Measurements from ENCODE around the gene CA10. TPM values are rescaled to one million over a fixed set of nuclear protein-coding genes. Genes with fewer than 3 reads are reported as not detected.

CA10 gene
- total RNA-seq, 1 donor from 2014 or later = not detected

DNA sequence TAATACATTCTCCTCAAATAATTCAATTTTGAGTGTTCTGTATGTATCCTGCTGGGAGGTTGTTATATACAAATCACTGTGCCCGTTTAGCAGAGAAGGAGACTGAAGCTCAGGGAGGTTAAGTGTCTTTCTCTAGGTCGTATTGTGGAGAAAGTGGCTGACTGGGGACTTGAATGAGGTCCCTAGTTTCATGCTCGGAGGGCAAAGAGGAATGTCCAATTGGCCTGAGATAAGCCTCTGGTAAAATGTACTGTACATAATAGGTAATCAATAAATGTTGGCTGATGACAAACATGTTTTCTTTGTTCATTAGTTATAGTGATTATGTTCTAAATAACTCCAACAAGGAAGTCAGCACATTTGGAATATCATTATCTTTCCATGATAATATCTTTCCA is 455.6 kb downstream of the CA10 start:
- TF ChIP-seq, protein P1, sequence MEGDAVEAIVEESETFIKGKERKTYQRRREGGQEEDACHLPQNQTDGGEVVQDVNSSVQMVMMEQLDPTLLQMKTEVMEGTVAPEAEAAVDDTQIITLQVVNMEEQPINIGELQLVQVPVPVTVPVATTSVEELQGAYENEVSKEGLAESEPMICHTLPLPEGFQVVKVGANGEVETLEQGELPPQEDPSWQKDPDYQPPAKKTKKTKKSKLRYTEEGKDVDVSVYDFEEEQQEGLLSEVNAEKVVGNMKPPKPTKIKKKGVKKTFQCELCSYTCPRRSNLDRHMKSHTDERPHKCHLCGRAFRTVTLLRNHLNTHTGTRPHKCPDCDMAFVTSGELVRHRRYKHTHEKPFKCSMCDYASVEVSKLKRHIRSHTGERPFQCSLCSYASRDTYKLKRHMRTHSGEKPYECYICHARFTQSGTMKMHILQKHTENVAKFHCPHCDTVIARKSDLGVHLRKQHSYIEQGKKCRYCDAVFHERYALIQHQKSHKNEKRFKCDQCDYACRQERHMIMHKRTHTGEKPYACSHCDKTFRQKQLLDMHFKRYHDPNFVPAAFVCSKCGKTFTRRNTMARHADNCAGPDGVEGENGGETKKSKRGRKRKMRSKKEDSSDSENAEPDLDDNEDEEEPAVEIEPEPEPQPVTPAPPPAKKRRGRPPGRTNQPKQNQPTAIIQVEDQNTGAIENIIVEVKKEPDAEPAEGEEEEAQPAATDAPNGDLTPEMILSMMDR (IDR thresholded peaks at IDR 0.05) = no peak
- DNase-seq (ENCODE audit: extremely low spot score, unreplicated experiment) = no peak
- no peak overlapping the region for H3K4me3 Mint-ChIP-seq (ENCODE audit: unreplicated experiment)
- H3K4me1 Mint-ChIP-seq (ENCODE audit: unreplicated experiment) = no peaks in the 10 kb centered on the region
- H3K36me3 Mint-ChIP-seq (ENCODE audit: unreplicated experiment) = no peaks in the 10 kb centered on the region
- no peaks in the 10 kb centered on the region for H3K27me3 Mint-ChIP-seq (ENCODE audit: unreplicated experiment)
- peaks cover 4% of the 10 kb centered on the region for H3K9me3 Mint-ChIP-seq (ENCODE audit: unreplicated experiment)
- H3K27ac Mint-ChIP-seq (ENCODE audit: unreplicated experiment) = no peak overlapping the region

DNA sequence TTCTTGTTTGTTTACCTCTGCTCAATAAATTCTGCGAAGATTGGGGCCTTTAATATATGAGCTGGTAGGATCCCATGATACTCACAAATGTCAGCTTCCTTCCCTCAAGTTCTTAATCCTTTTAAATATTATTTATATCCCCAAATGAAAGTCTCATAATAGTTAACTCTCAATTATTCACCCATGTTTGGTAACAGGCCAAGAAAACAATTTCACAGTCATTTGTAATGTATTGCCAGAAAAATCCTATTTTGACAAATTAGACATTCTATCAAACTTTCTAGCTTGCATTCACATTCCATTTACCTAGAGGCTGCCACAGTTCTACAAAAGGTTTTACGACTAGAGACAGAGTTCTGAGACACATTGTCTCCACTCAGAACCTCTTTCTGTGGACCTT is 457.0 kb downstream of the CA10 start:
- no peaks in the 10 kb centered on the region for H3K27me3 Mint-ChIP-seq (ENCODE audit: unreplicated experiment)
- peaks cover 6% of the 10 kb centered on the region for H3K9me3 Mint-ChIP-seq (ENCODE audit: unreplicated experiment)
- no peak overlapping the region for H3K27ac Mint-ChIP-seq (ENCODE audit: unreplicated experiment)
- no peaks in the 10 kb centered on the region for H3K4me1 Mint-ChIP-seq (ENCODE audit: unreplicated experiment)
- no peak overlapping the region for H3K4me3 Mint-ChIP-seq (ENCODE audit: unreplicated experiment)
- no peak for DNase-seq (ENCODE audit: extremely low spot score, unreplicated experiment)
- TF ChIP-seq, protein P1 (IDR thresholded peaks at IDR 0.05) = no peak
- no peaks in the 10 kb centered on the region for H3K36me3 Mint-ChIP-seq (ENCODE audit: unreplicated experiment)

DNA sequence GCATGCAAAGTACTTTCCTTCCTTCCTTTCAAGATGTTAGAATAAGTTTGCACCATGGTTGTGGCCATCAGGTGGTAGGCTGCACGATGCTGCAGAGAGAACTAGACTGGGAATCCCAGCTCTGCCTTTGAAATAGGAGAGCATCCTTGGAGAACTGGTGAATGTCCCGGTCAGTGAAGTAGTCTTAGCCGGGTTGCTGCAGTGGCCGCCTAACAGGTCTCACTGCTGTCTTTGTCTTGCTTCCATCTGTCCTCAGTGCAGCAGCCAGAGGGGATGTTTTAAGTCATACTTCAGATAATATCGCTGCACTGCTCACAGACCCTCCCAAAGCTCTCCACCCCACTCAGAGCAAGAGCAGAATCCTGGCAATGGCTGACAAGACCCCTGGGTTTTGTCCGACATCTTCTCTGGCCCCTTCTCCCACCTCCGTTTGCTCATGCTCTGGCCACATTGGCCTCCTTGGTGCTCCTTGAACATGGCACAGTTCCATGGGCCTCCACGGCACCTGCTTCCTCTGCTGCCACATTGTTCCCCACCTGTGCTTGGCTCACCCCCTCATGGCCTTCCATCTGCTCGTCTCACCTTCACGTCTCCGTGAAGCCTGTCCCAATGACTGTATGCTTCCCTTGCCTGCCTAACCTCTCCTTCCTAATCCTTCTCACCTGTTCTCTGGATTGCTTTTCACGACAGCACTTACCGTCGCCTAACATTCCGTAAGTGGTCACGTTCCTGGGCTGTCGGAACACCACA is 458.3 kb downstream of the CA10 start:
- H3K27ac Mint-ChIP-seq (ENCODE audit: unreplicated experiment) = no peak overlapping the region
- TF ChIP-seq, protein P1 (IDR thresholded peaks at IDR 0.05) = no peak
- no peak for DNase-seq (ENCODE audit: extremely low spot score, unreplicated experiment)
- H3K36me3 Mint-ChIP-seq (ENCODE audit: unreplicated experiment) = no peaks in the 10 kb centered on the region
- peaks cover 19% of the 10 kb centered on the region for H3K9me3 Mint-ChIP-seq (ENCODE audit: unreplicated experiment)
- no peak overlapping the region for H3K4me3 Mint-ChIP-seq (ENCODE audit: unreplicated experiment)
- no peaks in the 10 kb centered on the region for H3K4me1 Mint-ChIP-seq (ENCODE audit: unreplicated experiment)
- no peaks in the 10 kb centered on the region for H3K27me3 Mint-ChIP-seq (ENCODE audit: unreplicated experiment)

DNA sequence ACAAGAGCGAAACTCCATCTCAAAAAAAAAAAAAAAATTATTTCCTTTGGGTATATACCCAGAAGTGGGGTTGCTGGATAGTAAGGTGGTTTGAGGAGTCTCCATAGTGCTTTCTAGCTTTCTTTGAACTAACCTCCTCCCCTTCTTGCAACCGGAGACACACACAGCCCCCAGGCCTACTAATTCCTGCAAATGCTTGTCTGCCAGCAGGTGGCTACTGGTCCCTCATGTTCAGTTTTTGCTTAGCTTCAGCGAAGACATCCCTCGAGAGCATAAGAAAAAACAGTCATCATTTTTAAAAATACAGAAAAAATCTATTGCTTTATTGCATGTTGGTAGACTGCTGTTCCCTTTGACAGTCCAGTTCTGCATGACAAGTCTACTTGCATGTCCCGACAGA is 459.2 kb downstream of the CA10 start:
- no peak for DNase-seq (ENCODE audit: extremely low spot score, unreplicated experiment)
- Mint-ChIP-seq H3K4me1 (ENCODE audit: unreplicated experiment) (no peaks in the 10 kb centered on the region), H3K4me3 (ENCODE audit: unreplicated experiment) (no peak overlapping the region), H3K27ac (ENCODE audit: unreplicated experiment) (no peak overlapping the region), H3K36me3 (ENCODE audit: unreplicated experiment) (no peaks in the 10 kb centered on the region), H3K9me3 (ENCODE audit: unreplicated experiment) (peaks cover 24% of the 10 kb centered on the region), H3K27me3 (ENCODE audit: unreplicated experiment) (no peaks in the 10 kb centered on the region)
- TF ChIP-seq, protein P1 (IDR thresholded peaks at IDR 0.05) = no peak

DNA sequence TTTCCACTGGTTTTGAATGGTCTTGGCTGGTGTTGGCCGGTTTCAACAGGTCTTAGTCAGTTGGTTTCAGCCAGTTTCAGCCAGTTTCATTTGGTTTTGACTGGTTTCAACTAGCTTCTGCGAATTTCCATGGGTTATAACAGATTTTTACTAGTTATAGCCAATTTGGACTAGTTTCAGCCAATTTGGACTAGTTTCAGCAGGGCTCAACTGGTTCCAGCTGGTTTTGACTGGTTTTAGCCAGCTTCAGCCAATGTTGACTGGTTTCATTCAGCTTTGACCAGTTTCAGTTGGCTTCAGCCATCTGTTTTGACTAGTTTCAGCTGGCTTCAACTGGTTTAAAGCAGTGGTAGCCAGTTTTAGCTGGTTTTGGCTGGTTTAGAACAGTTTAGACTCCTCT is 465.6 kb downstream of the CA10 start:
- H3K4me1 Mint-ChIP-seq (ENCODE audit: unreplicated experiment) = no peaks in the 10 kb centered on the region
- no peaks in the 10 kb centered on the region for H3K36me3 Mint-ChIP-seq (ENCODE audit: unreplicated experiment)
- TF ChIP-seq, protein P1 (IDR thresholded peaks at IDR 0.05) = no peak
- H3K4me3 Mint-ChIP-seq (ENCODE audit: unreplicated experiment) = no peak overlapping the region
- peaks cover 24% of the 10 kb centered on the region for H3K9me3 Mint-ChIP-seq (ENCODE audit: unreplicated experiment)
- no peaks in the 10 kb centered on the region for H3K27me3 Mint-ChIP-seq (ENCODE audit: unreplicated experiment)
- H3K27ac Mint-ChIP-seq (ENCODE audit: unreplicated experiment) = no peak overlapping the region
- DNase-seq (ENCODE audit: extremely low spot score, unreplicated experiment) = no peak

All from osteocyte (in vitro differentiated cells).